Stomach (tissue), 4 donors: ENCODE results near the gene STX10.

ENCODE experiments used
- CTCF ChIP-seq, 7 experiments: fragments of 450-650 bp in 4 of 7; fragments of 200-600 bp in 3 of 7; sonication (generic) in 3 of 7; IDR thresholded peaks; one replicate each; pipeline ENCODE4 v1.5.1; 2016 to 2019; ENCODE audit warnings: antibody characterized with exemption in 7 of 7, control low read depth in 2 of 7, mild to moderate bottlenecking in 1 of 7
- POLR2AphosphoS5 ChIP-seq, 3 donors: sonication (generic); formaldehyde crosslinking; IDR thresholded peaks; one replicate each; pipeline ENCODE4 v1.6.1; 2016; ENCODE audit warnings: antibody characterized with exemption in 3 of 3

- TF ChIP-seq POLR2AphosphoS5 (IDR thresholded peaks at IDR 0.05) (no peak), CTCF (IDR thresholded peaks at IDR 0.05) (no peak)
Measured at GRCh38 chr19:13115936-13116281, 34.3 kb downstream of the STX10 start.
